Activated effector memory CD4-positive, alpha-beta T cell treated with Interleukin-2 at 50 U/mL for 16 hours (primary cell): ENCODE measurements around the gene FCHO2.

Experiments used
- DNase-seq: peaks from one replicate; pipeline ENCODE4 v3.0.0-alpha.2; 2020

The FCHO2 gene

GRCh38 chr5:73116506-73116905 is 160.7 kb downstream of the FCHO2 start:
- DNase-seq = no peak

- no peak for DNase-seq
Observed at GRCh38 chr5:73117088-73117740, 161.4 kb downstream of the FCHO2 start.

DNA sequence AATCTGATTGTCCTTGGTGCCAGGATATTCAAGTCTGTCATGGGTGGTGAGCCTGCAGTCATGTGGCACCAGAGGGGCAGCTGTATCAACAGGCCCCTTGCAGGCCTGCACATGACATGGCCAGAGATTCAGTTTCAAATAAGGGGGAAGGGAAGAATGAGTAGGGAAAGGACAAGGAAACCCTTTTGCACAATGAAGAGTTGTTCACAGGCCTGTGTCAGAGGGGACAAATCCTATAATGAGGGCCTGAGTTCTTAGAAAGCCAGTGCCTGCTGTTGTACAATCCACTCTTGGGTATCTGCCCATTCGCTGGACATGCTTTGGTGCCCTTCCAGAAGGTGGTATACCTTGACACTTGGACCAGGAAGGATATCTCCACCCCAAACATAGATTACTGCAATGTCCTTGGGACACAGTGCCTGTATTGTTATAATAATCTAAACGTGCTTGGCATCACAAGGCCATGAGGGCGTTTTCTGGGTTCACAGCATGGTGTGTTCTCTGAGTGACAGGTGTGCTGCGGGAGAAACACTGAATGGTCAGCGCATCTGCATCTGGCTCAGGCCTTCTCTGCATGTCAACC is 162.6 kb downstream of the FCHO2 start:
- DNase-seq = no peak

DNA sequence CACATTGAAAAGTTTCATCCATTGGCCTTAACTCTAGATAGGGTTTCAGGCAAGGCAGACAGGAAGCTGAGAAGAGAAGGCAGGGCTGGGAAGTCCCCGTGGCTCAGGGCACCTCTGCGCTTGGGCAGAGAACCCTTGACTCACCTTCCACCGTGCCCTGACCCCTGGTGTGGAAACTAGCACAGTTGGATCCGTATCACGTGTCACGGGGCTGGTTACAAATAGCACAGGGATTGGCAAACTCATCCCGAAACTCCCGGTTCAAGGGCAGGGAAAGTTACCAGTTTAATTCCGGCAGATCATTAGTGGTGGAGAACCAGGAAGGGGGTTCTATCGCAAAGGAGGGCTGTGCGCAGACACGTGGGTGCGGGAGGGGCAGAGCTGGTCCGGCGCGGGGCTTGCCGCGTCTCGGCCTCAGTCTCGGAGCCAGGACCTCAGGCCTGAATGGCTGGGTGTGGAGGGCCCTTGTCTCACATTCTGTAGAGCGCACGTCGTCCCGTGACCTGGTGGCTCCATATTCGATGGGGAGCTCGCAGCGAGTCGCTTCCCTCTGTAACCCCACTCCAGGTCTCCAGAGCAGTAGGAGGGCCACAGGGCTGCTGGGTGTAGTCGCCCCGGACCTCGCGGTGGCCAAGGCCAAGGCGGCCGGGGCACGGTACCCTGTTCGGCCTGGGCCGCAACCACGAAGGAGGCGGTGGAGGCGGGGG is 163.8 kb downstream of the FCHO2 start:
- DNase-seq = no peak

DNA sequence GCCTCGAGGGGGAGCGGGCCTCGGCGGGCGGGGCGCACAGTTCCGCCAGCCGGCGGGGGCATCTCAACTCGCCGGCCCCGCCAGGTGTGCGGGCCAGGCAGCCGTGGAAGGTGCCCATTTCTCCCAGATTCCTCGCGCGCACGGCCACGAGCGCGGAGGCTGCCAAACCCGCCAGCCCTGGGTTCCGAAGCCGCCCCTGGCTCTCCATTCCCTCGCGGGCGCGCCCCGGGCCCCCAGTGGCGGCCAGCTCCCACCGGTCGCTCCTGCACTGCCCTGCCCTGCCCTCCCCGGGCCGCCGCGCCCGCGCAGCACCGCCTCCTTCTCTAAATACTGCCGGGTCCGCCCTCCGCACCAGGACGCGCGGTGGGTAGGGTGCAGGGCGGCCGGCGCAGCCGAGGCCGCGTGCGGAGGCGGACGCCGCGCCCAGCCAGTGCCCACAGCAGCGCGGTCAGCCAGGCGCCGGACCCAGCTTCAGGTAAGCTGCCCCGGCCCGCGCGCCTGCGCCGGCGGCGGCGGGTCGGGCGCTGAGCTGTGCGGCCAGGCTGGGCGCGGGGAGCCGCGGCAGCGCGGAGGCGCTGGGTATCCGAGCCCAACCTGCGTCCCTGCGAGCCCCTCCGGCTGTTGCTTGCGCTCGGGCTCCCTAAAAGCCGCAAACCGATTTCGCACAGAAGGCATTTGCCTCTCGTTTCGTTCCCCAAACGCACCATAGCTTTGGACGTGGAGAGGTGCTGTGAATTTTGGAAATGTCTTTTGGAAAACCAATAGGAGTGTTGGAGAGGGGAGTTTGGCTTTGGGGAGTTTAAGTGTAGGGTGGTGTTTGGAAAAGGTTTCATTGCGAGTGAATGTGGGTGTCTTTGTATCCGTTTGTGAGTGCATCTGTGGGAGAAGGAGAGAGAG is 164.6 kb downstream of the FCHO2 start, which contains the start of gene TMEM171:
TSS of gene TMEM171 (plus strand) at position 354 of the 897 bp plus-strand sequence. CDS start 2,799 bp downstream, outside the sequence.
- DNase-seq = no peak

- DNase-seq = no peak
Observed at GRCh38 chr5:73121119-73121463, 165.2 kb downstream of the FCHO2 start.

DNA sequence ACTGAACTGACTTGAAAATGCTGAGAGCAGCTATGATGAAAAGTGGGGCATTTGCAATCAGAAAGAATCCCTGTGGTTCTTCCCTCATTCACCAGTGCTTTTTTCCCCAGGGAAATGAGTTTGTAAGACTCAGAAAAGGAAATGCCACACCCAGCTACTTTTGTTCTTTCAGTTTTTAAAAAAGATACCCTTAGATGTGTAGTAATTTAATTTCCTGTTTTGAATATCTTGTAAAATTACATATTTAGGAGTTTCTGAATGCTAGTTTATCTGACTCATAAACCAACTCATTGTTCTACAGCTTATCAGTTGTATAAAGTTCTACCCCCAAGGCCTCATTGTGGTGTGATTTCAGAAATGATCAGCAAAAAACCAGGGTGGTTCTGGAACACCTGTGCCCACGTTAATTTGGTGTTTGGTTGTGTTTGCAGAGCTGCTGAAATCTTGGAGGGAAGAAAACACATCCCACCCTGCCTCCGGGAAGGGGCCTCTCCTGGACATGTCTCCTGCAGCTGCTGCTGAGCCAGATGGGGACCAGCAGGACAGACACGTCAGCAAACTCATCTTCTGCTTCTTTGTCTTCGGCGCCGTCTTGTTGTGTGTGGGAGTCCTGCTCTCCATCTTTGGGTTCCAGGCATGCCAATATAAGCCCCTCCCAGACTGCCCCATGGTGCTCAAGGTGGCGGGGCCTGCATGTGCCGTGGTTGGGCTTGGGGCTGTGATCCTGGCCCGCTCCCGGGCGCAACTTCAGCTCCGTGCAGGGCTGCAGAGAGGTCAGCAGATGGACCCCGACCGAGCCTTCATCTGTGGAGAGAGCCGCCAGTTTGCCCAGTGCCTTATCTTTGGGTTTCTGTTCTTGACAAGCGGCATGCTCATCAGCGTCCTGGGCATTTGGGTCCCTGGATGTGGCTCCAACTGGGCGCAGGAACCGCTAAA is 167.3 kb downstream of the FCHO2 start:
- DNase-seq = no peak

GRCh38 chr5:73125289-73125688 is 169.4 kb downstream of the FCHO2 start:
- DNase-seq = no peak

GRCh38 chr5:73126381-73126780 is 170.5 kb downstream of the FCHO2 start:
- no peak for DNase-seq

DNA sequence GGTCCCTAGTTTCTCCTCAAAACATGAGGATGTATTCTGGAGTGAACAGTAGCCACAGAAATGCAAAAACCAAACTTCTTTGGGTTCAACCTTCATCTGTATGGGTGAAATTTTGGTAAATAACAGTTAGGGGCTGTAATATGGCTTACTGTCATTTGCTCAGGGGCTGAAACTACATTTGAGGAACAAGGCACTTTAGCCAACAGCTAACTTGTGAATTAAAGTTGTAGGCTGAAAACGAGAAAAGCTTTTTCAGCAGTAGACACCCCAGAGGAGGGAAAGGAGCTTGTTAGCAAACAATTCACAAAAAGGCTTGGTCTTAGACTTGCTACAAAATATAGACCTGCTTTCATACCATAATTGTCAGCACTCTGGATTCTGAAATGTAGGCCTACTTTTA is 171.1 kb downstream of the FCHO2 start:
- no peak for DNase-seq

DNA sequence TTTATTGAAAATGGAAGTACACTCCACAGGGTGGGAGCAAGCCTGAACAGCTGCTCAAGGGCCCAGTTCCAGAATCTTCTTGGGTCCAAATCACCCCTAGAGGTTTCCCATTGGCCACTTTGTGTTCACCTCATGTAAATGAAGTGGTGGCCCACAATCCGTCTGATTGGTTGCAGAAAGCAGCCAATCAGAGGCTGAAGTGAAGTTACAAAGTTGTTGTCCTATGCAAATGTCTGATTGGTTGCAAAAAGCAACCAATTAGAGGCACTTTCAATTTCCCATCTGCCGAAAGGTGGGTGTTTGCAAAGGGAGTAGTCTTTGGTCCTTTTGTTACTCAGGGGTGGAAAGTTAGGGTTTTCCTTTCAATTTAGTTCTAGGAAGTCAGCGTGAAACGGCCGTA is 173.3 kb downstream of the FCHO2 start:
- DNase-seq = no peak

- DNase-seq = no peak
Observed at GRCh38 chr5:73130811-73131210, 175.0 kb downstream of the FCHO2 start.

DNA sequence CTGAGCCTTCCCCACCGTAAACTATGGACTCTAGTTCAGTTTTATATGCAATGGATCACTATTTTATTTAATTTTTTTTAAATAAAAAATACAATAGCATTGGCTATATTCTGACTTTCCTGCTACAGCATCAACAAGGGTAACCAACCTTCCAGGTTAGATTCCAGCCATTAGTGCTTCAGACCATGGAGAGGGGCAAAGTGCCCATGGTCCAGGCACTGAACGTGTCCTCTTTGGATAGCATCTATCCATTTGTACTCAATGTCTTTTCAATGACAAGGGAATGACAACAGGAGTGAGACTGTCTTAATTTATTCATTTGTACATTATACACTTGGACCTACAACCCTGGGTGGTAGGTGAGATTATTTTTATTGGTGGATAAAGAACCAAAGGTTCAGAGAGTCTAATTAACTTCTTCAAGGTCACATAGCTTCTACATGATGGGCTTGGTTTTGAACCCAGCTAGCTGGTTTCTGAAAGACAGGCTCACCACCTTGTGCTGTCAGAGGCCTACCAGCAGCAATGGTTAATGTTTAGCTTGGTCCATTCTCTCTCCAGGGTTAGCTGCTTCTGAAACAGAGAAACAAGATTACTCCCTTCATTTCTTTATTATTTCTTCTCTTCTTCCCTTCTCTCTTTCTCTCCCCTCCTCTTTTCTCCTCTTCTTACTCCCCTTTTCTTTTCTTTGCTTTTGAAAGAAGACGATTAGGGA is 176.0 kb downstream of the FCHO2 start:
- DNase-seq = no peak

DNA sequence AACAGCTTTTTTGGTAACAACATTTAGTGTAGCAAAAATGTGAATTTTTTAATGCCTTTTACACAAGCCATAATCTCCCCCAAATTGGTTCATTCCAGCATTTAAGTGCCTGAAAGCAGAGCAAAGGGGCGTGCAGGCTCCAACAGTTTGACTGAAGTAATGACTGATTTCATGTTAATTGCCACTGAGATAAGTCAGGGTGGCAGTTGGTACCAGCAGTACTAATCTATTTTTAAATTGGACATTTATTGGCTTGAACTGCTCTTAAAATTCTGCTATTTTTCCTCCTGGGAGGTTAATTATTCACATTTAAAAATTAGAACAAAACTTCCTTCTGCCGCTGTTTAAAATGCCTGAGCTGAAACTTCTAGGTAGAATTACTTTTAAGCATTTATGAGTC is 176.9 kb downstream of the FCHO2 start:
- DNase-seq = no peak

GRCh38 chr5:73135021-73135420 is 179.2 kb downstream of the FCHO2 start:
- no peak for DNase-seq

- DNase-seq = no peak
Observed at GRCh38 chr5:73135429-73136054, 179.7 kb downstream of the FCHO2 start.

DNA sequence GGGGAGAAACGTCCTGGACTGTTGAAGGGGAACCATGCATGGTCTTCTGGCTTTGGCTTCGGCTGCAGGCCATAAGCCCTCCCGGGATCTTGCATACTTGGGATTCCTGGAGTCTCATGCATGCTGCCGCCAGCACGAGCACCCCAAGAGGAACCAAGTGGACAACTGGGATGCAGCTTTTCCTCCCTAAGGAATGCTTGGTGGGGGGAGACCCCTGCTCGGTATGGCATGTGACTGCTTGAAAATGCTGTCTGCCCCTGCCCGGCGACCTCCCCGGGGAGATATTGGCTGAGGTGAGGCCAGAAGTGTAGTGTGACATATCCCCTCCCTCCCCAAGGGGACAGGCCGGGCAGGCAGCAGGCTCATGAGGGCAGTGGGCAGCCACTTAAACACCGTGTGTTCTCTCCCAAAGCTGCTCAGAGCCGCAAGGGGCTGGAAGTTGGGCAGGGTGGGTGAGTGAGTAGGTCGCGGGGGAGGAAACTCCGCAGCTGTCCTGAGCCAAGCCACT is 180.3 kb downstream of the FCHO2 start:
- no peak for DNase-seq

- DNase-seq = no peak
Observed at GRCh38 chr5:73137563-73138530, 182.0 kb downstream of the FCHO2 start.

DNA sequence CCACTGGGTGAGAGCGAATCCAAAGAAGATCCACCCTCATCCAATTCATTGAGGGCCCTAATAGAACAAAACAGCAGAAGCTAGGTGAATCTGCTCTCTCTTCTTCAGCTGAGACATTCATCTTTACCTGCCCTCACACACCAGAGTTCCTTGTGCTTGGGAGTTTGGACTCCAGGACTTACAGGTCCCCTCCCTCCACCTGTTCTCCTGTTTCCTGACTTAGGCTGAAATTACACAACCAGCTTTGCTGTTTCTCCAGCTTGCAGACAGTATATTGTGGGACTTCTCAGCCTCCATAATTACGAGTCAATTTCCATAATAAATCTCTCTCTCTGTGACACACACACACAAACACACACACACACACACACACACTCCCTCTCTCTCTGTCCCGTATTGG is 183.6 kb downstream of the FCHO2 start:
- DNase-seq = no peak
